HG03139 (cell line): Measurements from ENCODE around the gene NR2C2AP.
"Not testable (repeated sequence)": the region's sequence is repeated elsewhere in the genome, so short reads cannot be mapped to it uniquely, and the experiment has no call there.

Experiments
- ATAC-seq: cut with Tn5 transposase; IDR thresholded peaks from one replicate; pipeline ENCODE4 v1.9.1; 2021; ENCODE audit not compliant: unreplicated experiment

Gene NR2C2AP

DNA sequence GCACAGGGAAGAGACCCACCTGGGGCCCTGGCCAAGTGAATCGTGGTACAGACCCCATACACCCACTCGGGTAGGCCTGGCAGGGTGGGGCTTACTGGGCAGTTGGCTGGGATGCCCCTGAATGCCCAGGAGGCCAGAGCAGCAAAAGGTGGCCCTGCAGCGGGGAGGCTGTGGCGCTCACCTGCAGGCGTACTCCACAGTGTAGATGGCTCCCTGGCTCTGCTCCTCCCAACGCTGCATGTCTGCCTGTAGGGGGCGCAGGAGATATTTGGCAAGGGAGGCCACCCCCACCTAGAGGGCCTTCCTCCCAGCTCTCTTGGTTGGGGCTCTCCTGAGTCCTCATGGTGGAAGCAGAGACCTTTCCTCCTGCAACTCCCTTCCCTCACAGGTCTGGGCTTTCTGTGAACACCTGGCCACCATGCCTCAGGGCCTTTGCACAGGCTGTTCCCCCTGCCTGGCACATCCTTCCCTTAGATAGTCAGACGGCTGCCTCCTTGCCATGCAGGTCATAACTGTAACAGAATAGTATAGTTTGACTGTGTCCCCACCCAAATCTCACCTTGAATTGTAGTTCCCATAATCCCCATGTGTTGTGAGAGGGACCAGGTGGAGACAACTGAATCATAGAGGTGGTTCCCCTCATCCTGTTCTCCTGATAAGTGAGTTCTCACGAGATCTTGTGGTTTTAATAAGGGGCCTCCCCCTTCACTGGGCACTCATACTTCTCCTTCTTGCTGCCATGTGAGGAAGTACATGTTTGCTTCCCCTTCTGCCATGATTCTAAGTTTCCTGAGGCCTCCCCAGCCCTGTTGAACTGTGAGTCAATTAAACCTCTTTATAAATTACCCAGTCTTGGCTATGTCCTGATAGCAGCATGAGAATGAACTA, 17.1 kb downstream of the NR2C2AP start:
- no peak for ATAC-seq

DNA sequence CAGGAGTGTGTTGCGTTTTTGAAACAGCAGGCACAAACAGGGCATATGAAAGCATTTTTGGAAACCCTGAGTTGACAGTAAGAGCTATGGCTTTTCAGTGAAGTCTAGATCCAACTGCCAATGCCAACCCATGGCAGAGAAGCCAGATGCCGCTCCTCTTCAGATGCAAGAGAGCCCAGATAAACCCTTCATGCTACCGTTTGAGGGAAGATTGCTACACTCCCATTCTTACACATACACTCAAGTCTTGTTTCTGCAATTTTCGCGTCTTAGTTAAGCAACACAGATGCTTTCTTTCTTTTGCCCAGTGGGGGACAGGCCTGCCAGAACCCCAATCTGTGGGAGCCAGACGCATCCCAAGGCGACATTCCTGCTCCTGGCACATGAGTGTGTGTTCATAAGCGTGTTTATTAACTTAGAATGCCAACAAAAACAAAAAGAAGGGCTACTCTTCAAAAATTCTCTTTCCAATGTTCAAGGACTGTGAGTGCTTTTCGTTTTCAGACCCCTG, 21.7 kb downstream of the NR2C2AP start:
- ATAC-seq, result no peak

DNA sequence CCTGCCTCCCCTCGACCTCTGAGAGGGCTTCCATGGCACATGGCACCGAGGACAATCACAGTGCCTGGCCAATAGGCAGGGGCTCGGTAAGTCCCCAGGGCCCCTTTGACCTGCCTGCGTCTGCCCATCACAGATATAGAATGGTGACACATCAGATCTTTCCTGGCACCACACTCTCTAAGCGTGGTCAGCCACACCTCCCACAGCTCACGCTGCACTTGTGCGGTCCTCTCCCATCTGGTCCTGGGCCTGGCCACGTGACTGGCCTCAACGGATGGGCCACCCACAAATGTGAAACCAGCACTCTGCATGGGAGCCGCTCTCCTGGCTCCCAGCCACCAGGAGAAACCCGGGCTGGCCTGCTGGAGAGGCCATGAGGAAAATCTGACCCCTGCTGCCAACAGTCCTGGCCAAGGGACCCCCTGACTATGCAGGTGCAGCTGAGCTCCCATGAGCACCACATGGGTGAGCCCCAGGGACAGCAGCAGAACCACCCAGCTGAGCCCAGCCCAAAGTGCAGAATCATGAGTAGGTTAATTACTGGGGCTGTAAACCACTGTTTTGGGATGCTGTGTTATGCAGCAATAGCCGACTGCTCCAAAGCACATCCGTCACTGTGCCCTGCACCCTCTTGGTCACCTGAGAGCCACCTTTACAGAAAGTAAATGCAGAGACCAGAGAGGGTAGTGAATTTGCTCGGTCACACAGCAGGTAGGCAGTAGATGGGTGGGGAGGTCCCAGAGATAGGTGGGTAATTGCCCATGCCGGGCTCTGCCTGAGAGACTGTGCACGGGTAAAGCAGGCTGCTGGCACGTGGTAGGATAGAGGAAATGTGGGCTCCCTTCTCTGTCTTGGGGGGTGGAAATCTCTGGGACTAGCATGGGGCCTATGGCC, 23.4 kb downstream of the NR2C2AP start:
- ATAC-seq, result no peak

DNA sequence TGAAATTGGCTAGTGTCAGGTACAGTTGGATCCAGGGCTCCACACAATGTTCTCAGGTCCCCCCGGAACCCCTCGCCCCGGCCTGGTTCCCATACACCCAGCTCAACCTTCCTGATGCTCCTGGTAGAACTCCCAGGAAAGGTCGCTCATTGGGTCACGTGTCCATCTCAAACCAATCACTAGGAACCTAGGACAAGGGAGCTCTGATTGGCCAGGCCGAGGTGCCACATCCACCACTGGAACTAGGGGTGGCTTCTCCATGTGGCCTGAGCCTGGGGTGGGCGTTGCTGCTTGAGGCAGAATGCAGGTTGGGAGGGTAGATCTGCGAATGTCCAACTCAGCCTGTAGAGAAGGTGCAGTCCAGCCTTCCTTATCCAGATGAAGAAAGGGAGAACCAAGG, 26.3 kb downstream of the NR2C2AP start:
- no peak for ATAC-seq

DNA sequence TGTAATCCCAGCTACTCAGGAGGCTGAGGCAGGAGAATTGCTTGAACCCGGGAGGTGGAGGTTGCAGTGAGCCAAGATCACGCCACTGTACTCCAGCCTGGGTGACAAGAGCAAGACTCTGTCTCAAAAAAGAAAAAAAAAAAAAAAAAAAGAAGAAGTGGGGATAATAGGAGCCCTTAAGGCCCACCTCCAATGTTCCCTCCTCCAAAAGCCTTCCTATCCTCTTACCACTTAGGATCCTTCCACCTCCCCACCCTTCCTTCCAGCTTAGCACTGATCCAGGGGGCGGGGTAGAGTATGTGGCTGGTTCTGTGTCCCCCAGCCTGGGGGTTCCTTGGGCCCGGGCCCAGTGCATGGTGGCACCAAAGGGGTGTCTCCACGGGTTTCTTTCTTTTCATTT, 30.0 kb downstream of the NR2C2AP start:
- not testable (repeated sequence) for ATAC-seq

DNA sequence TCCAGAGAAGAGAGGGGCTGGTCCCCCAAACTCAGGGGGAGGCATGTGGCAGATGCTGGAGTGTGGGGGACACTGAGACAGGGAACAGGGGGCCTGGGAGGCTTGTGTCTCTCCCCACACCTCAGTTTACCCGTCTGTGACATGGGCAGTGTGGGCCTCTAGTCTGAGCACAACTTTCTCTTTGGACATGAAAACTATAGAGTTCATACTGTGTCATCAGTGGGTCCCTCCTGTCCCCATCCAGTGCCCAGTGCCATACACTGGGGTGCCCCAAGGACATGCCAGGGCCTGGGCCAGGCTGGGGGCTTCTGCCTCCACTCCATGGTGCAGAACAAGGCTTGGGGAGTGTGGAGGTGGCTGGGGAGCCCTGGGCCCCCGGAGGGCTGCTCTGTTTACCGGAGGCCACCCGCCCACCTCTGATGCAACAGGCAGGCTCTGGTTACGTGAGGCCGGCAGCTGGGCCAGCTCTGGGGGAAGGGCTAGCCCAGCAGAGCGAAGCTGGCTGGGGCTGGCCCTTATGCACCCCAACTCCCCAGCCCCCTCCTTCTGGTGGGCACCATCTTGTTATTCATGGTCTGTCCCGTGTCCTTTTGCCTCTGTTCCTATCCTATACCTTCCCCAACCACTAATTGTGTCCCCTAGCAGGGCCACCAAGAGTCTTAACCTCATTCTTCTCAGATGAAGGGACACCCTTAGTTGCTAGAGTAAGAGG, 31.2 kb downstream of the NR2C2AP start:
- ATAC-seq, result no peak

DNA sequence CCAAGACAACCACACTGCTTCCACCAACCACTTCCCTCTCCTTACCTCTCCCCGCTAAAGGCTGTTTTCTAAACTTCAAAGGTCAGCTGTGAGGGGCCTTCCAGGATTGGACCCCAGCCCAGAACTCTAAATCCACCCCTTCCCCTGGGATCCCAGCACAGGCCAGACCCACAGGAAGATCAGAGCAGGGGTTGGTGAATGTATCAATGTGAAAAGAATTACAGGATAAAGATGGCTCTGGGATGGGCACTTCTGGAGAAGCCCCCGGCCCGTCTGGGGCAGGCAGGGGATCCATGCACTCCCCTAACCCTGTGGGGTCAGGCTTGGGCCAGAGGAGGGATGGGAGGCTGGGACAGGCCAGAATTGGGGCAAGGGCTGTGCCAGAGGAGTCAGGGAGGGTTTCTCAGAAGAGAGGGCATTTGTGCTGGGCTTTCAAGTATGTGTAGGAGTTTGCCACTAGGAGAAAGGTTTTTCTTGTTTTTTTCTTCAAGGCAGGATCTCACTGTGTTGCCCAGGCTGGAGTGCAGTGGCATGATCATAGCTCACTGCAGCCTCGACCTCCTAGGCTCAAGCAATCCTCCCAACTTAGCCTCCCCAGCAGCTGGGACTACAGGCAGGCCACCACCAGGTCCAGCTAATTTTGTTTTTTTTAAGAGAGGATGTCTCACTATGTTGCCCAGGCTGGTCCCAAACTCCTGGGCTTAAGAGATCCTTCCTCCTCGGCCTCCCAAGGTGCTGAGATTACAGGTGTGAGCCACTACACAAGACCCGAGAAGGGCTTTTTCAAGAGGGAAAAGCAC, 32.1 kb downstream of the NR2C2AP start:
- no peak for ATAC-seq

DNA sequence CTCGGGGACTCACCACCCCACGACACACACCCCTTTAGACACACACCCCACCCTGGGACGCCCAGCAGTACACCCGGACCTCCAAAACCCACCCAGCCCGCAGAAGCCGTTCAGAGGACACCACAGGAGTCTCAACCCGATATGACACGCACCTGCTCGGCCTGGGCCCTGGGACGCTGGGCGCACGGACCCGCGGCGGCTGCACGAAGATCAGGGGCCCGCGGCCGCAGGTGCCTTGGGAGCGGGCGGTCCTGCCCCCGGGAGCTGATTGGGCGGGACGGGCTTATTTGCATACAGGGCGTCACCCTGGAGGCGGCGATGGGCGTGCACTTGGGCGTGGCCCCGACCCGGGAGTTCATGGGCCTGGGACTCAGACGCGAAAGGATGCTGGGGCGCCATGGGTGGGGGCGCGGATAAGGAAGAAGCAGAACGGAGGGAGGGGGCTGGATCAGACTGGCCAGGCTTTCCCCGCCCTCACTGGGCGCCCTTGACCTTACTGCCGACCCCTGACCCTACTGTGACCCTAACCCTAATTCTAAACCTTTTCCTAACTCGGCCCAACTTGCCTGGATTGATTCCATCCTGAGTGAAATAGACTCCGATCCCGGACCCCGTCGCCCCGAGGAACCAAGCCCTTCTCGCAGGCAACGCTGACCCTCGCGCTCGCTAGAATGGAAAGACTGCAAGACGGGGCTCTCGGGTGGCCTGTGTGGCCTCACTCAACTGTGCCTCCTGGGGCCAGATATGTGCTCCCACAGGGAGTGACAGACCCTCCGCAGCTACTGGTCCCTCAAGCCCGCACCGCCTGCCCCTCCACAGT, 33.0 kb downstream of the NR2C2AP start, which contains the start of gene MEF2B:
TSS of gene MEF2B (minus strand) at position 211 of the 820 bp plus-strand sequence. CDS start 19,528 bp downstream, outside the sequence.
- peak; percentile 79 for ATAC-seq

DNA sequence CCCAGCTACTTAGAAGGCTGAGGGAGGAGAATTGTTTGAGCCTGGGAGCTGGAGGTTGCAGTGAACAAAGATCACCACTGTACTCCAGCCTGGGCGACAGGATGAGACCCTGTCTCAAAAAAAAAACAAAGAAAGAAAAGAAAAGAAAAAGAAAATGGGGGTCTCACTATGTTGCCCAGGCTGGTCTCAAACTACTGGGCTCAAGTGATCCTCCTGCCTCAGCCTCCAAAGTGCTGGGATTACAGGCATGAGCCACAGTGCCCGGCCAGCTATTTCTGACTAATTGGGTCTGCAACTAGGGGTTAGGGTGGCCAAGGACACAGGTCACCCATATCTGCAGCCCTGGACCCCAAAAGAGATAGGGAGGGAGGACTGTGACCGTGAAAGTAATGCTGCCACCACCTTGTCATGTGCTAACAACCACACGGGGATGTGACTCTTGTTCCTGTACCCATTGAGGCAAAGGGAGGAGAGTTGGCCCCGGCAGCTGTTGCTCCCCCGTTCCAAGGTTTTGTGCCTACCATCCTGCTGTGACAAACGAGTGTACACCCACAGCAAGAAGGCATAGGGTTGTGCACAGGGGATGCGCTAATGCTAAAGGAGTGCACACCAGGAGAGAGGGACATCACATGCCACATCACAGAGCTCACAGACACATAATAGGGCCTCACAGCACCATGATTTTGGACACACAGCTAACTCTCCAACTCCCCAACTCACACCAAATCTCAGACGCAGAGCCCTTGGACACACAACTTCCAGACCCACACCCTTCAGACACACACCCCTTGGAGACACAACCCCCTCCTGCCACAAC, 33.8 kb downstream of the NR2C2AP start:
- ATAC-seq, result no peak

DNA sequence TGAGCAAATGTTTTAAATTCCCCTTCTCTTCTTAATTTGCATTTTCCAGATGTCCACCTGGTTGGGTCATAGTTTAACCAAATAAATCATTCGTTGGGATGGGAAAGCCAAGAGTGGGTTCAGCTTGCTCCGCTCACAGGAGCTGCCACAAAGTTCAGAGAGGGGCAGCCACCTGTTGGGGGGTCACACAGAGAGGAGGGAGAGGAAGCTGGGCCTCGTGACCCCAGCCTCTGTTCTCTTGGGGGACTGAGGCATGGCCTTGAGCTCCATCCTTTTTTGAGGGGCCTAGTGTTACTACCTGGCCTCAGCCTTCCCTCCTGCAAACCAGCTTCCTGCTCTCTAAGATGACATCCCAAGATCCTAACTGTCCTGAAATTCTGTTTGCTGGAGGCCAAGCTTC, 35.6 kb downstream of the NR2C2AP start:
- no peak for ATAC-seq

DNA sequence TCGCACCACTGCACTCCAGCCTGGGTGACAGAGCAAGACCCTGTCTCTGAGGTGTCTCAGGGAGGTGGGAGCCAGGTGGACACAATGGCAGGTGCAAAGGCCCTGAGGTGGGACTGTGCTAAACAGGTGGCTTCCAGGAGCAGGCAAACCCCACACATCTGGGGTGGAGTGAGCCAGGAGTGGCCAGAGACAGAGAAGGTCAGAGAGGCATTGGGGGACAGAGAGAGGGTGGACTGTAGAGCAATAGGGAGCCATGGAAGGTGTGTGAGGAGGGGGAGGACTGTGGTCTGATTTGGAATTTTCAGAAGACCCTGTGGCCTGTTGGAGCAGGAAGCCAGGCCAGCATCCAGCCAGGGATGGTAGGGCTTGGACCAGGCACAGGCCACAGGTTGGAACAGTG, 37.8 kb downstream of the NR2C2AP start:
- no peak for ATAC-seq

DNA sequence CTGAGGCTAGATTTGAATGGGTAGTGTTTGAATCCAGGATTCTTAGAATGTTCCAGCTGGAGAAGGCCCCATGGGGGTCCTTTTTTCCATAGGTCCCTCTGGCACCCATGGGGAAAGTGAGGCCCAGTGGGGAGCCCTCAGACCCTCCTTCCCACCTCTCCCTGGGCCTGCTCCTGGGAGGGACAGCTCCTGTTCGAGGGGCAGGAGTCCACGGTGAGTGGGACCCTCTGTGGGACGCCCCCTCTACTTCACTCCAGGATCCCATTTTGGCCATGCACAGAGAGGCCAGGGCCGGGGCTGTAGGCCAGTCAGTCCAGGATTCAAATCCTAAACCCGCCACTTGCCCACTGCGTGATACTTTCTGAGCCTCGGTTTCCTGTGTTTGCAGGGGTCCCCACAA, 40.7 kb downstream of the NR2C2AP start:
- ATAC-seq, result no peak

DNA sequence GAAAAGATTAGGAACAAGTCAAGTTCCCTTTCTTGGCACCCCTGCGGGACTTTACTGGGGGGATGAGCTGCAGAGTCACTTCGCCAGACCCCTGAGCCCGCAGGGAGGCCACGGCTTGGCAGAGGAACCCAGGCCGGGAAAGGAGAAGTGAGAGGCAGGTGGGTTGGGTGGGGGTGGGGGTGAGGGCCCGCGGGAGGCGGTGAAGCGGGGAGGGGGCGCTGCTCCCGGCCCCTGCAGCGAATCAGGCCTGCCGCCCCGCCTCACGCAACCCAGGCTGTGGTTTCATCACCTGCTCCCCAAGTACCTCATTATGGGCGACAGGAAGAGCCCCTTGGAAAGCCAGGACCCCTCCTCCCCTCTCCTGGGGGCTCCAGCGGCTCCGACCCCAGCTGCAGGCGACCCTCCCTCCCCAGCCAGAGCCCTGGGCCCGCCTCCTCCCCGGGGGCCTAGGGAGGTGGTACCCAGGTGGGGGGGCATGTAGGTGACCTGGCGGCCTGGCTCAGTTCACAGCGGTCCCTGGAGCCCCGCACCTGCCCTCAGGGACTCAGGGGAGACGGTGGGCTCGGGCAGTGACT, 42.7 kb downstream of the NR2C2AP start:
- ATAC-seq, result peak; percentile 47

DNA sequence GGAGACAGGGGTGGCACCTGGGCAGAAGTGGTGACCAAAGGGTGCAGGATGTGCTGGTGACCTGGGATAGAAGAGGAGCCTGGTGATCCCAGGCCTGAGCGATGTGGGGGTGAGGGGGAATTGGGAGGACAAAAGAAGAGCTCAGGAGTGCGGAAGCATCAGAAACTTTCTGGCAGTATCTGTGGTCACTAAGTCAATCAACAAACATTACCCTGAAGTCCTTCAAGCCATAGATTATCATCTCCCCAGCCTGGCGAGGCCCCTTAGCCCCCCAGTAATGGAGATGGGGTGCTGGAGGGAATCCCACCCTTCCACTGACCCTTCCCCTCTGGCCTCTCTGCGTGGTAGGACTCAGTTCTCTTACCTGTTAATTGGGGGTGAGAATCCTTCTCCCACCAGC, 43.7 kb downstream of the NR2C2AP start:
- ATAC-seq, result no peak

DNA sequence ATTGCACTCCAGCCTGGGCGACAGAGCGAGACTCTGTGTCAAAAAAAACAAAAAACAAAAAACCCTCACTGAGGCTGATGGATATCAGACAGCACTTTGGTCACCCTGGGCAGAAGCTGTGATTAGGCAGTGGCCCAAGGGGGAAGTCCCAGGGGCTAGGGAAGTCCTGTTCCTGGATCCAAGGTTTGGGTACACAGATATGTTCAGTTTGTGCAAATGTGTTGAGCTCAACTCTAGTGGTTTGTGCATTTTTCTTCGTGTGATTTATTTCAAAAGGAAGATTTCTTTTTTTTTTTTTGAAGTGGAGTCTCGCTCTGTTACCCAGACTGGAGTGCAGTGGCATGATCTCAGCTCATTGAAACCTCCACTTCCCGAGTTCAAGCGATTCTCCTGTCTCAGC, 45.4 kb downstream of the NR2C2AP start:
- ATAC-seq, result no peak

DNA sequence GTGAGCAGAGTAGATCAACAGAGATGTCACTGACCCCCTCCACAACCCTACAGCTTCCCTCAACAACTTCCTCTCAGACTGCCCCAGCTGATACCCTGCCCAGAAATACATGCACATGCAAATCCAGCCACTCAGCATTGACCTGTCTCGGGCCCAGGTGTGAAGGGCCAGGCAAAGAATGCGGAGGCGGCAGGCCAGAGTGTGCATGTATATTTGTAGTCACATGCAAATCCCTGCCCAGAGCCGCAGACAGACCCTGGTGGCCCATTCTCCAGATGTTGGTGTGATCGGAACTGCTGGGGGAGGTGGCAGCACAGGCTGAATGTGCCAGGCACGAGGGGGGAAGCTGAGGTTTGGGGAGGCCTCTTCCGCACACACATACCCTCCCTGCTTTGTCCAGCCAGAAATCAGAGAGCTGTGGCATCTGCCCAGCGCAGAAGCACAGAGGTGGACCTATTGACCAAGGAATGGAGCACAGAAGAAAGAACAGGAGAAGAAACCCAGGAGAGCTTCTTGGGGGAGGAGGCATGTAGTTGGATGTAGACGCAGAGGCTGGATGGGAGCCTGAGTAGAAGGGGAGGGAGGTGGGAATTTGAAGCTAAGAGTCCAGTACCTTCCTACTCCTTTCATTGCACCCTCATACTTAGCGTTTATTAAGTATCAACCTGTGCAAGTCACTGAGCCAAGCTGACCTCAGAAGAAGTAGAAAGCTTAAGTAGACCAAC, 47.6 kb downstream of the NR2C2AP start:
- peak; percentile 69 for ATAC-seq

DNA sequence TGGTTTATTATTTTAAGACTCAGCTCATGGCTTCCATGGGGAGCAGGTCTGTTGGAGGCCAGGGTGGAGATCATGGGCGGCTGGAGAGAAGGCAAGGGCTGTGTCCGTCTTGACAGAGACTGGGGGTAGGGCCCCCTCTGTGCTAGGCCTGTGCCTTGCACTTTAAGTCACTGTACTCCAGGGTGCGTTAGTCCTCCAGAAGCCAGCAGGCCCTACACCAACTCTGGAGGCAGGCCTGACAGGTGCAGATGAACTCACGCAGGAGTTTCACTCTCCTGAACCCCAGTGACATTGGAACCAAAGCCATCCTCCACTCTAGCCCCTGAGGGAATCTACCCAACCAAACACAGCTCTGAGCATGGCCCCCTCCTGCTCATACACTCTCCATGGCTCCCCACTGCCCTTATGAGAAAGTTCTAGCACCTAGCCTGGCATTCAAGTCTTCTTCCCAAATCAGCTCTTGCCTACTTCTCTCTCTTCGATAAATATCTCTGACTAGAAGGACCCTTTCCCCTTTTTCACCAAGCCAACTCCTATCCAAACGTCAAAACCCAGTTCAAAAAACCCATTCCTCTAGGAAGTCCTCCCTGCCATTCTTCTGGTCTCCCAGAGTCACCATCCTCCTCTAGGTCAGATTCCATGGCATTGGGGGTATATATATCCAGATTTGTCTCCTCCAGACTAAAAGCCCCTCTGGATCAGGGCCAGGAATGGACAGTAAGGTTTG, 48.3 kb downstream of the NR2C2AP start:
- ATAC-seq, result no peak
